Adipocyte (in vitro differentiated cells): ENCODE results near the gene ZNF23.

Experiments used
- DNase-seq: peaks from one replicate; pipeline ENCODE4 v3.0.0-alpha.2; 2015; ENCODE audit warnings: low read depth
- H3K27me3 ChIP-seq: replicated peaks from 2 replicates; pipeline ENCODE4 v1.7.0; 2013; ENCODE audit warnings: mild to moderate bottlenecking, low read length, moderate library complexity; ENCODE audit not compliant: control insufficient read depth, insufficient read depth
- H3K36me3 ChIP-seq: 2 replicates; pipeline ENCODE4 v1.7.0; 2013; ENCODE audit warnings: low read length, mild to moderate bottlenecking, moderate library complexity; ENCODE audit not compliant: control insufficient read depth, insufficient read depth, severe bottlenecking
- H3K4me1 ChIP-seq: 2 replicates; pipeline ENCODE4 v1.7.0; 2013; ENCODE audit warnings: mild to moderate bottlenecking, low read length, moderate library complexity; ENCODE audit not compliant: control insufficient read depth, insufficient read depth
- H3K4me3 ChIP-seq: 2 replicates; pipeline ENCODE4 v1.7.0; 2013; ENCODE audit warnings: mild to moderate bottlenecking, low read length, moderate library complexity
- H3K9ac ChIP-seq: 2 replicates; pipeline ENCODE4 v1.7.0; 2013; ENCODE audit warnings: mild to moderate bottlenecking, low read length, moderate library complexity
- H3K9me3 ChIP-seq: 2 replicates; pipeline ENCODE4 v1.7.0; 2013; ENCODE audit warnings: mild to moderate bottlenecking, low read length, moderate library complexity; ENCODE audit not compliant: control insufficient read depth

The ZNF23 gene

GRCh38 chr16:71490361-71490760, 28.3 kb upstream of the ZNF23 start:
- Histone ChIP-seq H3K4me3 (no peak overlapping the region), H3K9me3 (no peaks in the 10 kb centered on the region), H3K9ac (no peak overlapping the region), H3K27me3 (no peaks in the 10 kb centered on the region), H3K4me1 (no peaks in the 10 kb centered on the region), H3K36me3 (no peaks in the 10 kb centered on the region)
- DNase-seq = no peak

- Histone ChIP-seq H3K4me3 (no peak within 1 kb of the TSS), H3K9ac (no peak within 1 kb of the TSS), H3K4me1 (no peaks in the 10 kb centered on the region), H3K27me3 (no peaks in the 10 kb centered on the region), H3K36me3 (no peaks in the 10 kb centered on the region), H3K9me3 (no peaks in the 10 kb centered on the region)
- no peak for DNase-seq
These were observed 27.1 kb upstream of the ZNF23 start, which contains the start of gene ZNF19 for GRCh38 chr16:71489122-71489521. Gene ZNF19, minus strand, starts transcription at chr16:71489324. Its CDS starts 7,210 bp downstream, at chr16:71482114.

- Histone ChIP-seq H3K4me1 (peaks cover 6% of the 10 kb centered on the region), H3K27me3 (no peaks in the 10 kb centered on the region), H3K9me3 (no peaks in the 10 kb centered on the region), H3K9ac (peak overlapping the region; percentile 87), H3K36me3 (peaks cover 14% of the 10 kb centered on the region), H3K4me3 (peak overlapping the region; percentile 94)
- peak; percentile 96 for DNase-seq
These were observed 22.2 kb upstream of the ZNF23 start for GRCh38 chr16:71484006-71484893.

GRCh38 chr16:71482569-71482968, 20.5 kb upstream of the ZNF23 start:
- Histone ChIP-seq H3K4me1 (peaks cover 6% of the 10 kb centered on the region), H3K27me3 (no peaks in the 10 kb centered on the region), H3K36me3 (peaks cover 25% of the 10 kb centered on the region), H3K9ac (no peak overlapping the region), H3K4me3 (no peak overlapping the region), H3K9me3 (no peaks in the 10 kb centered on the region)
- no peak for DNase-seq

GRCh38 chr16:71480956-71481355, 18.9 kb upstream of the ZNF23 start:
- Histone ChIP-seq H3K27me3 (no peaks in the 10 kb centered on the region), H3K9me3 (no peaks in the 10 kb centered on the region), H3K9ac (no peak overlapping the region), H3K36me3 (peaks cover 41% of the 10 kb centered on the region), H3K4me1 (peaks cover 6% of the 10 kb centered on the region), H3K4me3 (no peak overlapping the region)
- no peak for DNase-seq

- Histone ChIP-seq H3K9me3 (no peaks in the 10 kb centered on the region), H3K4me3 (no peak overlapping the region), H3K36me3 (peaks cover 47% of the 10 kb centered on the region), H3K27me3 (no peaks in the 10 kb centered on the region), H3K4me1 (peaks cover 15% of the 10 kb centered on the region), H3K9ac (no peak overlapping the region)
- DNase-seq = peak; percentile 4
These were observed 17.4 kb upstream of the ZNF23 start for GRCh38 chr16:71479420-71479819.

GRCh38 chr16:71476457-71477124, 14.5 kb upstream of the ZNF23 start:
- H3K36me3 ChIP-seq = peaks cover 43% of the 10 kb centered on the region
- H3K4me1 ChIP-seq = peaks cover 16% of the 10 kb centered on the region
- H3K4me3 ChIP-seq = no peak overlapping the region
- H3K27me3 ChIP-seq = no peaks in the 10 kb centered on the region
- no peak for DNase-seq
- no peak overlapping the region for H3K9ac ChIP-seq
- no peaks in the 10 kb centered on the region for H3K9me3 ChIP-seq

GRCh38 chr16:71474864-71475263, 12.8 kb upstream of the ZNF23 start:
- Histone ChIP-seq H3K36me3 (peaks cover 33% of the 10 kb centered on the region), H3K4me1 (peaks cover 16% of the 10 kb centered on the region), H3K4me3 (no peak overlapping the region), H3K9ac (no peak overlapping the region), H3K27me3 (no peaks in the 10 kb centered on the region), H3K9me3 (no peaks in the 10 kb centered on the region)
- peak; percentile 67 for DNase-seq

GRCh38 chr16:71473891-71474290, 11.8 kb upstream of the ZNF23 start:
- H3K9me3 ChIP-seq = no peaks in the 10 kb centered on the region
- H3K4me1 ChIP-seq = peaks cover 16% of the 10 kb centered on the region
- peaks cover 33% of the 10 kb centered on the region for H3K36me3 ChIP-seq
- H3K9ac ChIP-seq = no peak overlapping the region
- H3K4me3 ChIP-seq = no peak overlapping the region
- no peak for DNase-seq
- H3K27me3 ChIP-seq = no peaks in the 10 kb centered on the region

- peaks cover 16% of the 10 kb centered on the region for H3K4me1 ChIP-seq
- no peak overlapping the region for H3K9ac ChIP-seq
- H3K36me3 ChIP-seq = peaks cover 25% of the 10 kb centered on the region
- no peak for DNase-seq
- H3K27me3 ChIP-seq = no peaks in the 10 kb centered on the region
- no peaks in the 10 kb centered on the region for H3K9me3 ChIP-seq
- H3K4me3 ChIP-seq = no peak overlapping the region
These were observed 10.9 kb upstream of the ZNF23 start for GRCh38 chr16:71472931-71473330.

- Histone ChIP-seq H3K27me3 (no peaks in the 10 kb centered on the region), H3K4me1 (peaks cover 16% of the 10 kb centered on the region), H3K36me3 (peaks cover 17% of the 10 kb centered on the region), H3K4me3 (no peak overlapping the region), H3K9ac (no peak overlapping the region), H3K9me3 (no peaks in the 10 kb centered on the region)
- DNase-seq = peak; percentile 23
These were observed 10.0 kb upstream of the ZNF23 start for GRCh38 chr16:71472051-71472450.
